PFSK-1 (cell line): Measurements from ENCODE around the gene IMPG1.

Source experiments
- POLR2AphosphoS5 ChIP-seq: IDR thresholded peaks from 2 replicates; pipeline ENCODE4 v1.6.1; 2012; ENCODE audit warnings: low read depth, mild to moderate bottlenecking, control low read depth, low read length, moderate library complexity
- SIN3A ChIP-seq: IDR thresholded peaks from 2 replicates; pipeline ENCODE4 v1.6.1; 2012; ENCODE audit warnings: mild to moderate bottlenecking, low read length, moderate library complexity, borderline replicate concordance; ENCODE audit not compliant: insufficient read depth
- TAF1 ChIP-seq: IDR thresholded peaks from 2 replicates; pipeline ENCODE4 v1.6.1; 2012; ENCODE audit warnings: low read length, control low read depth, borderline replicate concordance; ENCODE audit not compliant: insufficient read depth

- TF ChIP-seq POLR2AphosphoS5 (no peak), TAF1 (no peak), SIN3A (no peak)
Measured at GRCh38 chr6:76003113-76003512, 69.3 kb downstream of the IMPG1 start.
